Astrocyte of the cerebellum (primary cell): ENCODE data around the gene FOXS1.

Source experiments
- DNase-seq: peaks from one replicate; pipeline ENCODE4 v3.0.0-alpha.2; 2011; ENCODE audit warnings: low read depth
- H3K4me3 ChIP-seq: 2 replicates; pipeline ENCODE4 v1.5.1; 2011; ENCODE audit warnings: mild to moderate bottlenecking, low read depth, low read length, moderate library complexity
- in situ Hi-C: cut with HindIII; loops from 2 replicates; pipeline ENCODE4 v1.10.0; 2017; ENCODE audit warnings: low sequenced_read_pairs
- TF ChIP-seq, protein P1 (sequence below): IDR thresholded peaks from 2 replicates; pipeline ENCODE4 v1.5.1; 2012; ENCODE audit warnings: low read length, low read depth, moderate library complexity, mild to moderate bottlenecking; ENCODE audit errors: missing control alignments

Gene FOXS1

GRCh38 chr20:31836853-31837608 lies 8.4 kb downstream of the FOXS1 start:
- TF ChIP-seq, protein P1, sequence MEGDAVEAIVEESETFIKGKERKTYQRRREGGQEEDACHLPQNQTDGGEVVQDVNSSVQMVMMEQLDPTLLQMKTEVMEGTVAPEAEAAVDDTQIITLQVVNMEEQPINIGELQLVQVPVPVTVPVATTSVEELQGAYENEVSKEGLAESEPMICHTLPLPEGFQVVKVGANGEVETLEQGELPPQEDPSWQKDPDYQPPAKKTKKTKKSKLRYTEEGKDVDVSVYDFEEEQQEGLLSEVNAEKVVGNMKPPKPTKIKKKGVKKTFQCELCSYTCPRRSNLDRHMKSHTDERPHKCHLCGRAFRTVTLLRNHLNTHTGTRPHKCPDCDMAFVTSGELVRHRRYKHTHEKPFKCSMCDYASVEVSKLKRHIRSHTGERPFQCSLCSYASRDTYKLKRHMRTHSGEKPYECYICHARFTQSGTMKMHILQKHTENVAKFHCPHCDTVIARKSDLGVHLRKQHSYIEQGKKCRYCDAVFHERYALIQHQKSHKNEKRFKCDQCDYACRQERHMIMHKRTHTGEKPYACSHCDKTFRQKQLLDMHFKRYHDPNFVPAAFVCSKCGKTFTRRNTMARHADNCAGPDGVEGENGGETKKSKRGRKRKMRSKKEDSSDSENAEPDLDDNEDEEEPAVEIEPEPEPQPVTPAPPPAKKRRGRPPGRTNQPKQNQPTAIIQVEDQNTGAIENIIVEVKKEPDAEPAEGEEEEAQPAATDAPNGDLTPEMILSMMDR, result no peak
- DNase-seq, result no peak
- in situ Hi-C loops, result no loop called here
- no peak overlapping the region for H3K4me3 ChIP-seq

- peak; percentile 90 for DNase-seq
- TF ChIP-seq, protein P1, result no peak
- in situ Hi-C loops, result no loop called here
- no peak overlapping the region for H3K4me3 ChIP-seq
Observed at GRCh38 chr20:31835977-31836852, 9.2 kb downstream of the FOXS1 start.

- in situ Hi-C loops, result no loop called here
- TF ChIP-seq, protein P1, result no peak
- no peak for DNase-seq
- no peak overlapping the region for H3K4me3 ChIP-seq
Observed at GRCh38 chr20:31835554-31835953, 9.8 kb downstream of the FOXS1 start.

- no peak for DNase-seq
- no peak overlapping the region for H3K4me3 ChIP-seq
- TF ChIP-seq, protein P1, result no peak
- in situ Hi-C loops, result no loop called here
Observed at GRCh38 chr20:31833931-31834521, 11.4 kb downstream of the FOXS1 start.

- in situ Hi-C loops, result no loop called here
- TF ChIP-seq, protein P1, result peak; percentile 88
Observed at GRCh38 chr20:31833130-31833930, 12.1 kb downstream of the FOXS1 start.

More at GRCh38 chr20:31833130-31833930, 12.1 kb downstream of the FOXS1 start:
- no peak for DNase-seq
- no peak overlapping the region for H3K4me3 ChIP-seq
